Stimulated activated CD4-positive, alpha-beta T cell treated with anti-CD3 and anti-CD28 coated beads, Interleukin-1b, Interleukin-23, amount 100 ng/mL, for 4 hours (primary cell): Measurements from ENCODE around the gene IGFLR1.
A peak's percentile ranks its signal among the peaks of the same experiment; 100 is the strongest.

Experiments used
- DNase-seq, 2 donors: peaks; one replicate each; pipeline ENCODE4 v3.0.0-alpha.2; 2020; ENCODE audit warnings: low read depth in 2 of 2

The IGFLR1 gene

GRCh38 chr19:35755550-35756376 is 13.5 kb upstream of the IGFLR1 start:
- peak; percentile 54 to 55 for DNase-seq

- no peak for DNase-seq
These were observed 12.9 kb upstream of the IGFLR1 start for GRCh38 chr19:35755131-35755549.

GRCh38 chr19:35754370-35755130 is 12.3 kb upstream of the IGFLR1 start:
- DNase-seq, result no peak

- no peak for DNase-seq
These were observed 11.6 kb upstream of the IGFLR1 start for GRCh38 chr19:35753634-35754369.

GRCh38 chr19:35752746-35753350 is 10.6 kb upstream of the IGFLR1 start:
- no peak for DNase-seq

GRCh38 chr19:35751839-35752745 is 9.8 kb upstream of the IGFLR1 start:
- no peak for DNase-seq

- no peak for DNase-seq
These were observed 7.9 kb upstream of the IGFLR1 start for GRCh38 chr19:35750167-35750566.

- peak; percentile 92 to 96 for DNase-seq
These were observed 6.1 kb upstream of the IGFLR1 start, which contains the start of gene LIN37 for GRCh38 chr19:35748106-35749020. LIN37 (plus strand) TSS chr19:35748576; CDS start chr19:35748725, 149 bp downstream.

- DNase-seq, result no peak
These were observed 4.3 kb upstream of the IGFLR1 start for GRCh38 chr19:35746531-35746930.

- DNase-seq, result no peak
These were observed 3.8 kb upstream of the IGFLR1 start for GRCh38 chr19:35746087-35746462.

- DNase-seq, result peak; percentile 87 to 93
These were observed 3.3 kb upstream of the IGFLR1 start, which contains the start of the genes PSENEN and U2AF1L4 for GRCh38 chr19:35745328-35746086. PSENEN (plus strand) TSS chr19:35745651; CDS start chr19:35745931, 280 bp downstream. U2AF1L4 (minus strand) TSS chr19:35745418; CDS start chr19:35745391, 27 bp downstream.

- DNase-seq, result peak; percentile 81 to 87
These were observed 2.4 kb upstream of the IGFLR1 start for GRCh38 chr19:35744430-35745327.

GRCh38 chr19:35743640-35744429 is 1.6 kb upstream of the IGFLR1 start:
- no peak for DNase-seq

GRCh38 chr19:35741203-35741515 is 1.1 kb downstream of the IGFLR1 start:
- DNase-seq, result no peak

- DNase-seq, result peak; percentile 88 to 93
These were observed 1.6 kb downstream of the IGFLR1 start for GRCh38 chr19:35740423-35741202.

- DNase-seq, result no peak
These were observed 2.2 kb downstream of the IGFLR1 start for GRCh38 chr19:35740108-35740422.
